BJ (cell line): ENCODE data around the gene MIA. TPM values are rescaled to one million over a fixed set of nuclear protein-coding genes. Genes with fewer than 3 reads are reported as not detected.

Source experiments
- CTCF ChIA-PET: fragments of 350-600 bp; formaldehyde crosslinking; extraction: SDS; loops from one replicate; lab custom pipeline; 2021; ENCODE audit warnings: antibody characterized with exemption, inconsistent platforms; lab: Yijun Ruan, JAX
- POLR2A ChIA-PET: fragments of 300-600 bp; sonication (Branson Sonifier 250); formaldehyde crosslinking; extraction: SDS; loops from one replicate; lab custom pipeline; 2021; ENCODE audit warnings: antibody characterized with exemption; lab: Charles Lee
- DNase-seq: peaks from one replicate; pipeline ENCODE4 v3.0.0-alpha.2; 2011; ENCODE audit warnings: low read depth
- H3K27me3 ChIP-seq: 2 replicates; pipeline ENCODE4 v1.6.0; 2011; ENCODE audit warnings: low read length; ENCODE audit not compliant: control insufficient read depth, insufficient read depth
- H3K36me3 ChIP-seq: 2 replicates; pipeline ENCODE4 v1.5.1; 2011; ENCODE audit warnings: low read length; ENCODE audit not compliant: control insufficient read depth, insufficient read depth
- H3K4me3 ChIP-seq: 2 replicates; pipeline ENCODE4 v1.5.1; 2011; ENCODE audit warnings: low read depth, mild to moderate bottlenecking, control low read depth, low read length
- polyA plus RNA-seq: library from polyadenylated mRNA; depleted of rRNA; stranded (reverse); fragments of >200 nt; gene quantifications from 2 replicates; pipeline ENCODE4 v1.2.3, GENCODE V29; 2011
- TF ChIP-seq, protein P1 (sequence below): IDR thresholded peaks from 2 replicates; pipeline ENCODE4 v1.5.1; 2011; ENCODE audit warnings: low read depth, mild to moderate bottlenecking, control low read depth, inconsistent platforms, low read length, moderate library complexity; ENCODE audit not compliant: insufficient read depth

MIA gene
- polyA plus RNA-seq, 1 experiment: not detected

DNA sequence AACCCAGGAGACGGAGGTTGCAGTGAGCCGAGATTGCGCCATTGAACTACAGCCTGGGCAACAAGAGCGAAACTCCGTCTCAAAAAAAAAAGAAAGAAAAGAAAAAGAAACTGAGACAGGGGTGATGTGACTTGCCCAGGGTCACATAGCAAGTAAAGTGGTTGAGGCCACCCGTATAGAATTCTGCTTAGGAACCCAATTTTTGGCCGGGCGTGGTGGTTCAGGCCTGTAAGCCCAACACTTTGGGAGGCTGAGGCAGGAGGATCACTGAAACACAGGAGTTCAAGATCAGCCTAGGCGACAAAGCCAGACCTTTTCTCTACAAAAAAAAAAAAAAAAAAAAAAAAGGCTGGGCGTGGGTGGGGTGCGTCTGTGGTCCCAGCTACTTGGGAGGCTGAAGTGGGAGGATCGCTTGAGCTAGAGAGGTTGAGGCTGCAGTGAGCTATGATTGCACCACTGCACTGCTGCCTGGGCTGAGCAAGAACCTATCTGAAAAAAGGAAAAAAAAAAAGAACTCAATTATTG, 23.0 kb upstream of the MIA start:
- TF ChIP-seq, protein P1, sequence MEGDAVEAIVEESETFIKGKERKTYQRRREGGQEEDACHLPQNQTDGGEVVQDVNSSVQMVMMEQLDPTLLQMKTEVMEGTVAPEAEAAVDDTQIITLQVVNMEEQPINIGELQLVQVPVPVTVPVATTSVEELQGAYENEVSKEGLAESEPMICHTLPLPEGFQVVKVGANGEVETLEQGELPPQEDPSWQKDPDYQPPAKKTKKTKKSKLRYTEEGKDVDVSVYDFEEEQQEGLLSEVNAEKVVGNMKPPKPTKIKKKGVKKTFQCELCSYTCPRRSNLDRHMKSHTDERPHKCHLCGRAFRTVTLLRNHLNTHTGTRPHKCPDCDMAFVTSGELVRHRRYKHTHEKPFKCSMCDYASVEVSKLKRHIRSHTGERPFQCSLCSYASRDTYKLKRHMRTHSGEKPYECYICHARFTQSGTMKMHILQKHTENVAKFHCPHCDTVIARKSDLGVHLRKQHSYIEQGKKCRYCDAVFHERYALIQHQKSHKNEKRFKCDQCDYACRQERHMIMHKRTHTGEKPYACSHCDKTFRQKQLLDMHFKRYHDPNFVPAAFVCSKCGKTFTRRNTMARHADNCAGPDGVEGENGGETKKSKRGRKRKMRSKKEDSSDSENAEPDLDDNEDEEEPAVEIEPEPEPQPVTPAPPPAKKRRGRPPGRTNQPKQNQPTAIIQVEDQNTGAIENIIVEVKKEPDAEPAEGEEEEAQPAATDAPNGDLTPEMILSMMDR: no peak
- no peaks in the 10 kb centered on the region for H3K27me3 ChIP-seq
- peaks cover 4% of the 10 kb centered on the region for H3K36me3 ChIP-seq
- POLR2A ChIA-PET: no interaction called here
- CTCF ChIA-PET: interaction anchor here (1.2 kb wide), 1 partner anchor 26 kb away, joined by 3 read pairs; the partner anchor contains the start of gene RAB4B
- peak overlapping the region; percentile 72 for H3K4me3 ChIP-seq
- DNase-seq: no peak

DNA sequence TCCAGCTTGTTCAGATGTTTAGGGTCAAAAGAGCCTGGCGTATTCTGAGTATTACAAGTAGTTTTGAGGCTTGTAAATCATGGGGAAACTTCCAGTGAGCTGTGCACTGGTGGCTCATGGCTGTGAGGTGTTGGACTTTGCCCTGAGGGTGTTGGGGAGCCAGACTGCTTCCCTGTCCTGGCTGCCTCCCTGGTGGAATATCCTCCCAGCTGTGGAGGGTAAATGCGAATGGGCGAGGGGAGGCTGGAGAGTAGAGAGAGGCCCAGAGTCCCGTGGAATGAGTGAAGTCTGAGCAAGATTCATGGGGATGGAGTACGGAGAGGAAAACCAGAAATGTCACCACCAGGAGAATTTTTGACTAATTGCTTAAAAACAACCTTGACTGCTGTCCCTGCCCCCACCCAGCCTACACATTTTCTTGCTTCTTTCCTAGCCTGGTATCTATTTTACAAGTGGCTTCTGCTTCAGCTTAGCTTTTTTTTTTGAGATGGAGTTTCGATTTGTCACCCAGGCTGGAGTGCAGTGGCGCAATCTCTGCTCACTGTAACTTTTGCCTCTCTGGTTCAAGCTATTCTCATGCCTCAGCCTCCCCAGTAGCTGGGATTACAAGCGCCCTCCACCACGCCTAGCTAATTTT, 20.6 kb upstream of the MIA start:
- Histone ChIP-seq H3K36me3 (peaks cover 10% of the 10 kb centered on the region), H3K4me3 (no peak overlapping the region), H3K27me3 (no peaks in the 10 kb centered on the region)
- no peak for DNase-seq
- POLR2A ChIA-PET: interaction anchor here (0.6 to 1.5 kb wide), 2 partner anchors 23 to 24 kb away, joined by 4 to 7 read pairs; partner anchors contain the start of gene RAB4B
- TF ChIP-seq, protein P1: no peak
- CTCF ChIA-PET: interaction anchor here (1.4 kb wide), 2 partner anchors 32 to 52 kb away, joined by 4 read pairs; no protein-coding TSS in a partner anchor

DNA sequence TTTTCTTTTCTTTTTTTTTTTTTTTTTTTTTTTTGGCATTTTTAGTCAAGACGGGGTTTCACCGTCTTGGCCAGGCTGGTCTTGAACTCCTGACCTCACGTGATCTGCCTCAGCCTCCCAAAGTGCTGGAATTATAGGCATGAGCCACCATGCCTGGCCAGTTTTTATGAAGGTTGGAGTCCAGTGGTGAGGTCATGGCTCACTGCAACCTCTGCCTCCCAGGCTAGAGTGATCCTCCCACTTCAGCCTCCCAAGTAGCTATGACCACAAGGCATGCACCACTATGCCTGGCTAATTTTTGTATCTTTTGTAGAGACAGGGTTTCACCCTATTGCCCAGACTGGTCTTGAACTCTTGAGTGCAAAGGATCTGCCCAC, 20.1 kb upstream of the MIA start:
- POLR2A ChIA-PET: interaction anchor here (0.6 to 1.5 kb wide), 2 partner anchors 23 to 24 kb away, joined by 4 to 7 read pairs; partner anchors contain the start of gene RAB4B
- CTCF ChIA-PET: interaction anchor here (0.7 to 1.4 kb wide), 2 partner anchors 13 to 32 kb away, joined by 3 to 4 read pairs; no protein-coding TSS in a partner anchor
- Histone ChIP-seq H3K36me3 (peaks cover 13% of the 10 kb centered on the region), H3K27me3 (no peaks in the 10 kb centered on the region), H3K4me3 (no peak overlapping the region)
- no peak for DNase-seq
- TF ChIP-seq, protein P1: no peak

DNA sequence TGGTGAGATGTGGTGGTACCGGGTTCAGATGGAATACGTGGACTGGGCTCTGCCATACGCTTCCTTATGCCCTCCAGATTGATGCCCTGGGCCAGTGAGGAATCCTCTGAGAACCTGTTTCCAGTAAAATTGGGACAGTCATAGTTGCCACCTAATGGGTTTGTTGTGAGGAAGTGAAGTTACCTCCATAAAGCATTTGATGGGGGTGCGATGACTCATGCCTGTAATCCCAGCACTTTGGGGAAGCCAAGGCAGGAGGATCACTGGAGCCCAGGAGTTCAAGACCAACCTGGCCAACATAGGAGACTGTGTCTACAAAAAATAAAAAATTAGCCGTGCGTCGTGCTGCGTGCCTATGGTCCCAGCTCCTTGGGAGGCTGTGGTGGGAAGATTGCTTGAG, 19.5 kb upstream of the MIA start:
- TF ChIP-seq, protein P1: no peak
- ChIA-PET CTCF (interaction anchor here (0.6 to 0.7 kb wide), 2 partner anchors 12 to 394 kb away, joined by 3 read pairs; no protein-coding TSS in a partner anchor), POLR2A (no interaction called here)
- H3K4me3 ChIP-seq: no peak overlapping the region
- H3K36me3 ChIP-seq: peaks cover 14% of the 10 kb centered on the region
- no peak for DNase-seq
- no peaks in the 10 kb centered on the region for H3K27me3 ChIP-seq

DNA sequence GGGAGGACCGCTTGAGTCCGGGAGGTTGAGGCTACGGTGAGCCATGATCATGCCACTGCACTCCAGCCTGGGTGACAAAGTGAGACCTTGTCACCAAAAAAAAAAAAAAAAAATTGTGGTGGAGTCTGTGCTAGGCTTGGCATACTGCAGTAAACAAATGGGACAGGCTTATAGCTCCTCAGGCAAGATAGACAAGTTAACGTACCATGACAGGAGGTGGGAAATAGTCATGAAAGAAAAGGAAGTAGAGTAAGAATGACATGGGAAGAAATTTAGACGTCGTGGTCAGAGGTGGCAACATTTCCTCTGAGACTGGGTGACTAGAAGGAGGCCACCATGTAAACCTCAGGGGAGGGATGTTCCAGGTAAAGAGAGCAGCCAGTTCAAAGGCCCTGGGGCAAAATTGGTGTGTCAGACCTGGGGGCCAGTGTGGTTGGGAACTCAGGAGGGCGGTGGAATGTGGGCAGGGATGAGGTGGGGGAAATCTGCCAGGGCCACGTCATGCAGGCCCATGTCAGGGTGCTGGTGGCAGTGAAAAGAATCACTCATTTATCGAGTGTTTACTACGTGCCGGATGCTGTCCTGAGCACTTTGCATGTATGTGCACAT, 18.7 kb upstream of the MIA start:
- POLR2A ChIA-PET: no interaction called here
- no peak overlapping the region for H3K4me3 ChIP-seq
- H3K27me3 ChIP-seq: no peaks in the 10 kb centered on the region
- TF ChIP-seq, protein P1: no peak
- peaks cover 18% of the 10 kb centered on the region for H3K36me3 ChIP-seq
- CTCF ChIA-PET: no interaction called here
- DNase-seq: no peak
